ENCODE data around the gene MAP7D3. TPM values are rescaled to one million over a fixed set of nuclear protein-coding genes. Genes with fewer than 3 reads are reported as not detected.

The MAP7D3 gene
- total and polyA plus RNA-seq, 9 of the 15 experiments (the other 6 are each of a cell fraction or from before 2014, with no cell fraction given) = 9.4 to 27.7 (median 14.0) TPM

GRCh38 chrX:136203951-136204350 lies 47.2 kb downstream of the MAP7D3 start:
- WGBS (ENCODE audit: insufficient coverage, low coverage, missing lambda C conversion rate) = 0% methylated on average over 3 of the region's 3 CpGs
- no peak overlapping the region for H2AFZ ChIP-seq (ENCODE audit: low read depth, low read length)
- no peaks in the 10 kb centered on the region for H3K4me1 ChIP-seq (replicated peaks in 1 of 2; ENCODE audit: control insufficient read depth in 2 of 2, insufficient read depth in 2 of 2, low read length in 2 of 2)
- ChIA-PET CTCF (ENCODE audit: low intra/inter-chr PET ratio) (no interaction called here), POLR2A (no interaction called here)
- TF ChIP-seq XRCC4 (IDR thresholded peaks at IDR 0.05; ENCODE audit: extremely low read depth, insufficient read depth, insufficient read length) (no peak), SPI1 (IDR thresholded peaks at IDR 0.05; ENCODE audit: borderline replicate concordance, low read depth, low read length) (no peak), POLR3A (IDR thresholded peaks at IDR 0.05; ENCODE audit: borderline replicate concordance, extremely low read depth, insufficient read depth, insufficient read length) (no peak), NRF1 (conservative IDR thresholded peaks at IDR 0.05 in 1 of 2, IDR thresholded peaks at IDR 0.05 in 1 of 2) (no peak), JUND (IDR thresholded peaks at IDR 0.05; ENCODE audit: borderline replicate concordance, low read depth, low read length) (no peak), JUND (tag; IDR thresholded peaks at IDR 0.05; ENCODE audit: borderline replicate concordance, low read depth, low read length) (no peak), STAT6 (CRISPR knock-in tag; IDR thresholded peaks at IDR 0.05) (no peak), FOXK2 (conservative IDR thresholded peaks at IDR 0.05 in 1 of 2, IDR thresholded peaks at IDR 0.05 in 1 of 2; ENCODE audit: low read depth in 2 of 2) (no peak), ZNF586 (CRISPR knock-in tag; conservative IDR thresholded peaks at IDR 0.05) (no peak), BCOR (IDR thresholded peaks at IDR 0.05) (no peak), TBL1XR1 (IDR thresholded peaks at IDR 0.05; ENCODE audit: low read length in 2 of 2) (no peak), TARDBP (IDR thresholded peaks at IDR 0.05) (no peak), PHB2 (IDR thresholded peaks at IDR 0.05; ENCODE audit: low read depth) (no peak), MYNN (IDR thresholded peaks at IDR 0.05) (no peak), MYNN (CRISPR knock-in tag; IDR thresholded peaks at IDR 0.05) (no peak), HDGF (IDR thresholded peaks at IDR 0.05) (no peak), ZFP36 (IDR thresholded peaks at IDR 0.05; ENCODE audit: low read depth, low read length, partially characterized antibody) (no peak), CREB3 (tag; conservative IDR thresholded peaks at IDR 0.05; ENCODE audit: low read depth) (no peak), ZEB2 (IDR thresholded peaks at IDR 0.05) (no peak)
- intact Hi-C loops (cut with micrococcal nuclease) (no loop called here), in situ Hi-C loops (cut with MboI) (no loop called here)
- no peak for ATAC-seq
- H3K4me3 ChIP-seq = no peak overlapping the region
- H3K9me3 ChIP-seq (replicated peaks; ENCODE audit: control insufficient read depth, insufficient read depth, low read depth, low read length) = no peaks in the 10 kb centered on the region
- no peak overlapping the region for H3K27ac ChIP-seq (ENCODE audit: extremely low read depth, low read depth, low read length)
- no peak overlapping the region for H3K9ac ChIP-seq (ENCODE audit: insufficient read depth in 1 of 2, low read depth in 2 of 2, low read length in 2 of 2)
- no peak overlapping the region for H3K4me2 ChIP-seq (ENCODE audit: insufficient read depth, low read length)
- peaks cover 2 to 30% of the 10 kb centered on the region in 2 experiments for H3K27me3 ChIP-seq (ENCODE audit: control insufficient read depth in 2 of 2, insufficient read depth in 2 of 2, low read length in 2 of 2)
- H3K9me1 ChIP-seq (ENCODE audit: control insufficient read depth, insufficient read depth, low read length) = no peaks in the 10 kb centered on the region
- DNase-seq (ENCODE audit: extremely low read depth in 1 of 4, low spot score in 3 of 4) = no peak
- BruUV-seq (replicated peaks) = no TSS peak
- FAIRE-seq = no peak
- no peaks in the 10 kb centered on the region for H3K36me3 ChIP-seq (ENCODE audit: control insufficient read depth, insufficient read depth, low read length)
- H4K20me1 ChIP-seq (replicated peaks; ENCODE audit: control insufficient read depth, insufficient read depth, low read length) = no peaks in the 10 kb centered on the region
- no peaks in the 10 kb centered on the region for H3K79me2 ChIP-seq (ENCODE audit: control insufficient read depth, insufficient read depth, low read length)
